Right lobe of liver (tissue), 4 donors: ENCODE results near the gene CCL3.
"Not testable (repeated sequence)": the region's sequence is repeated elsewhere in the genome, so short reads cannot be mapped to it uniquely, and the experiment has no call there.

ENCODE experiments used
- POLR2A ChIP-seq: fragments of 450-650 bp; IDR thresholded peaks from one replicate; pipeline ENCODE4 v1.6.1; 2017; ENCODE audit warnings: antibody characterized with exemption, mild to moderate bottlenecking
- TF ChIP-seq, protein P1 (sequence below), 4 donors: fragments of 200-600 bp in 3 of 4; fragments of 450-650 bp in 1 of 4; IDR thresholded peaks; one replicate each; pipeline versions ENCODE4 v1.5.1 to v1.8.0; 2016 to 2022; ENCODE audit warnings: antibody characterized with exemption in 4 of 4, mild to moderate bottlenecking in 2 of 4
- donor health status: DM: no; HTN: no; CAD: no.
- donor health status: DM: no; HTN: no; CAD: no.
- donor health status: DM: no; HTN: yes; CAD: no.

DNA sequence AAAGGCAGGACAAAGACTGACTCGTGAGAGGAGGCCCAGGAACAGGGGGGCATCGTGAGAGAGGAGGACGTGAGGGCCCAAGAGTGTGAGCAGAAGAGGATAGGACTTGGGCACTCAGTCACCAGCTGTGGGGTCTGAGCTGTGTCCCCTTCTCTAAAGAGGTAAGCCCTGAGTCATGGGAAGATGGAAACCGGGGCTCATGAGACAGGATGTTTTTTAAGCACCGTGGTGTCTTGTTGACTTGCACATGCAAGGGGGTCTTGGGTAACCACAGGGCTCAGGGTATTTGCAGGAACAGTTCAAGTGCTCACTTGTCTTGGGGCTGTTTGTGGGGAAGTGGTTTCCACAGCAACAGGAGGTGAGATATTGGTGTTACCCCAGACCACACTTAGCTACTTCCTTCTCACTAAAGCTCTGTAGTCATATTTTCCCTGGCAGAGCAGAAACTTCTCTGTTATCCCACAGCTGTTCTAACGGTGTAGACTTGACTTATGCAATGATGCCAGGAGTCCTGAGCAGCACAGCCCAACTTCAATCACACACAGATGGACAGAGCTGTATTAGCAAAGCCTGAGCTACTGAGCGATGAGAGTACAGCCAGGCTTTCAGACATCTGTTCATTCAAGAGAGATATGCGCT, 7.3 kb downstream of the CCL3 start:
- TF ChIP-seq, protein P1, sequence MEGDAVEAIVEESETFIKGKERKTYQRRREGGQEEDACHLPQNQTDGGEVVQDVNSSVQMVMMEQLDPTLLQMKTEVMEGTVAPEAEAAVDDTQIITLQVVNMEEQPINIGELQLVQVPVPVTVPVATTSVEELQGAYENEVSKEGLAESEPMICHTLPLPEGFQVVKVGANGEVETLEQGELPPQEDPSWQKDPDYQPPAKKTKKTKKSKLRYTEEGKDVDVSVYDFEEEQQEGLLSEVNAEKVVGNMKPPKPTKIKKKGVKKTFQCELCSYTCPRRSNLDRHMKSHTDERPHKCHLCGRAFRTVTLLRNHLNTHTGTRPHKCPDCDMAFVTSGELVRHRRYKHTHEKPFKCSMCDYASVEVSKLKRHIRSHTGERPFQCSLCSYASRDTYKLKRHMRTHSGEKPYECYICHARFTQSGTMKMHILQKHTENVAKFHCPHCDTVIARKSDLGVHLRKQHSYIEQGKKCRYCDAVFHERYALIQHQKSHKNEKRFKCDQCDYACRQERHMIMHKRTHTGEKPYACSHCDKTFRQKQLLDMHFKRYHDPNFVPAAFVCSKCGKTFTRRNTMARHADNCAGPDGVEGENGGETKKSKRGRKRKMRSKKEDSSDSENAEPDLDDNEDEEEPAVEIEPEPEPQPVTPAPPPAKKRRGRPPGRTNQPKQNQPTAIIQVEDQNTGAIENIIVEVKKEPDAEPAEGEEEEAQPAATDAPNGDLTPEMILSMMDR (IDR thresholded peaks at IDR 0.05): not testable (repeated sequence)
- TF ChIP-seq POLR2A: not testable (repeated sequence)
